WTC11 (cell line): Measurements from ENCODE around the gene TACC2.

Source experiments
- CTCF ChIP-seq: fragments of 200-600 bp; IDR thresholded peaks from 2 replicates; pipeline ENCODE4 v1.8.0; 2022; ENCODE audit warnings: antibody characterized with exemption
- KAT7 ChIP-seq: sonication (generic); formaldehyde crosslinking; IDR thresholded peaks from 2 replicates; pipeline ENCODE4 v1.8.1; 2023; ENCODE audit warnings: missing genetic modification reagents, mild to moderate bottlenecking, borderline replicate concordance

- TF ChIP-seq CTCF: no peak
- no peak for TF ChIP-seq KAT7 (CRISPR knock-in tag)
These were observed 245.5 kb downstream of the TACC2 start for GRCh38 chr10:122234416-122234815.
